Mammary epithelial cell (primary cell): ENCODE data around the gene SYNE2.

ENCODE experiments used
- EZH2 ChIP-seq: IDR thresholded peaks from 2 replicates; pipeline ENCODE4 v1.6.1; 2012; ENCODE audit warnings: low read length, inconsistent platforms, borderline replicate concordance
- TF ChIP-seq, protein P1 (sequence below), 2 donors: IDR thresholded peaks in 1 of 2; conservative IDR thresholded peaks in 1 of 2; 2 replicates each; pipeline ENCODE4 v1.5.1; 2011 to 2012; ENCODE audit warnings: inconsistent platforms in 2 of 2, low read length in 2 of 2, mild to moderate bottlenecking in 2 of 2, control low read depth in 1 of 2, low read depth in 1 of 2; ENCODE audit not compliant: insufficient read depth in 1 of 2; ENCODE audit errors: extremely low read depth in 1 of 2

- TF ChIP-seq, protein P1, sequence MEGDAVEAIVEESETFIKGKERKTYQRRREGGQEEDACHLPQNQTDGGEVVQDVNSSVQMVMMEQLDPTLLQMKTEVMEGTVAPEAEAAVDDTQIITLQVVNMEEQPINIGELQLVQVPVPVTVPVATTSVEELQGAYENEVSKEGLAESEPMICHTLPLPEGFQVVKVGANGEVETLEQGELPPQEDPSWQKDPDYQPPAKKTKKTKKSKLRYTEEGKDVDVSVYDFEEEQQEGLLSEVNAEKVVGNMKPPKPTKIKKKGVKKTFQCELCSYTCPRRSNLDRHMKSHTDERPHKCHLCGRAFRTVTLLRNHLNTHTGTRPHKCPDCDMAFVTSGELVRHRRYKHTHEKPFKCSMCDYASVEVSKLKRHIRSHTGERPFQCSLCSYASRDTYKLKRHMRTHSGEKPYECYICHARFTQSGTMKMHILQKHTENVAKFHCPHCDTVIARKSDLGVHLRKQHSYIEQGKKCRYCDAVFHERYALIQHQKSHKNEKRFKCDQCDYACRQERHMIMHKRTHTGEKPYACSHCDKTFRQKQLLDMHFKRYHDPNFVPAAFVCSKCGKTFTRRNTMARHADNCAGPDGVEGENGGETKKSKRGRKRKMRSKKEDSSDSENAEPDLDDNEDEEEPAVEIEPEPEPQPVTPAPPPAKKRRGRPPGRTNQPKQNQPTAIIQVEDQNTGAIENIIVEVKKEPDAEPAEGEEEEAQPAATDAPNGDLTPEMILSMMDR (conservative IDR thresholded peaks at IDR 0.05 in 1 of 2, IDR thresholded peaks at IDR 0.05 in 1 of 2; ENCODE audit: extremely low read depth in 1 of 2, insufficient read depth in 1 of 2, low read depth in 1 of 2, low read length in 2 of 2): no peak
- TF ChIP-seq EZH2: no peak
Measured at GRCh38 chr14:64053694-64054669, 201.2 kb downstream of the SYNE2 start.
